ENCODE results near the gene EEPD1. TPM values are rescaled to one million over a fixed set of nuclear protein-coding genes. Genes with fewer than 3 reads are reported as not detected.
"Not testable (repeated sequence)": the region's sequence is repeated elsewhere in the genome, so short reads cannot be mapped to it uniquely, and the experiment has no call there.

Gene EEPD1
- total RNA-seq, 1 experiment from 2014 or later: 0.67 TPM

DNA sequence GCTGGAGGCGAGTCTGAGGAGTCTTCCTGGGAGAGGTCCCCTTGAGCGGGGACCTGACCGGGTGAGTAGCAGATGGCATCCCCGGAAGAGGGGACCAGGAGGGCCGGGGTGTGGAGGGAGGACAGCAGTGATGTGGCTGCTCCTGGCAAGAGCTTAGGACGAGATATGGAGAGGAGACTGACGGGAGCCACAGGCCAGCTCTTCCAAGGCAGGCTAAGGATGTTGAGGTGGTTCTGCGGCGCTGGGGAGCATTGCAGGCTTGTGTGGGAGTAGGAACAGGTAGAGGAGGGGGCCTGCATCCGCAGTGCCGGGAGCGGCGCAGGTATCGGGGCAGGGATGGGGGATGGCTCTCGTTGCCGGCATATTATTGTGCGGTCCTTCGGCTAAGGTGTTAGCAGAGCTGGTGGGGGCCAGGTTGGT lies 159.9 kb downstream of the EEPD1 start:
- DNase-seq (ENCODE audit: extremely low read depth, low read depth): no peak

DNA sequence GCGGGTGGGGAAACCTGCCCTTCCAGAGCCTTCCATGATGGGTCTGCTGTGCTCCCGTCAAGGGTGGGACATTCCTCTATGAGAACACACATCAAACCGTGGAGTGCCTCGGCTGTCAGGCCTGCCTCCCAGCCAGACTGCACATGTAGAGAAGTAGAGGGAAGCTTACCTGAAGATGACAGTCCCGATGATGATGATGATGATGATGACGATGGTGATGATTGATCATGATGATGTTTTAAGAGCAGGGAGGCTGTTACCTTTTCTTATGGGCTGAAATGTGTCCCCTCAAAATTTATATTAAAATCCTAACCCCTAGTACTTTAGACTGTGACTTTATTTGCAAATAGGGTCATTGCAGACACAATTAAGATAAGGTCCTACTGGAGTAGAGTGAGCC lies 160.6 kb downstream of the EEPD1 start:
- DNase-seq (ENCODE audit: extremely low read depth, low read depth): no peak

DNA sequence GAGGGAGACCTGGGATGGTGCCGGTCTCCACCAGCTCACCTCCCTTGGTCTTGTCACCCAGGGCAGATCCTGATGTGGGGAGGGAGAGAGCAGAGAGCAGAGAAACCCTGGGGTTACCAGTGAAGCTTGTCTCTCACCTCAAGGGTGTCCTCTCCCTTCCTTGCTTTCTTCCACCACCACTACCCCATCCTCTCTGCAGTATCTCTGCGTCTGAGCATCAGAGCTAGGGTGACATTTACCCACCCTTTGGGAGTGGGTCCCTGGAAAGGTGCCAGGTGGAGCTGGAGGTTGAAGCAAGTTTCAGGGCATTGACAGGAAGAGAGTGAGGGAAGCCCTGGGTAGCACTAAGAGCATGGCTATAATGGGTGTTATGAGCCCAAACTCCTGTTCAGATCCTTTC lies 161.4 kb downstream of the EEPD1 start:
- no peak for DNase-seq (ENCODE audit: extremely low read depth, low read depth)

DNA sequence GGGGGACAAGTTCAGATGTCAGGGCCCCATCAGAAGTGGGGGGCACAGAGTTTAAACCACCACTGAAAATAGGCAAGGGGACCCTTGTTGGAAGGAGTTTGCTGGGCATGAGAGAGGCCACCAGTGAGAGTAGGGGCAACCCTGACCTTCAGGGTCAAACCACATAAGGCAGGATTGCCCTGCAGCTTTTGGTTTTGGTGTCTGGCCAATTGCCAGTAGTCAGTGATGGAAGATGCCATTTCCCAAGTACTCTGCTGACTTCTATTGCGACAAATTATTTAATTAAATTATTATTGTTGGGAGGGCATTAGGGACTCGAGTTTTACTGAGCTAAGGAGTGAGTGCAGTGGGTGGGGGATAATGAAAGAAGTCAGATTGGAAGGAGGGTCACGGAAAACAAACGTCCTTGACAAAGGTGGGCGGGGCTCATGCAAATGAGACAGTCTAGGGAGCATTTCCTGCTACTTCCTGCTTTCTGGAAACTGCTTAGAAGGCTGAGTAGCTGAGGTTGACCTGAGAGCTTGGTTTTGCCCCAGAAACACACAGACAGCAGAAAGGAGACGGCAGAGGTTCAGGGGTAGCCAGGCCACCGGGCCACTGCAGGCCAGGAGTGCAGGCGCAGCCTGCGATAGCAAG lies 162.4 kb downstream of the EEPD1 start:
- no peak for DNase-seq (ENCODE audit: extremely low read depth, low read depth)

DNA sequence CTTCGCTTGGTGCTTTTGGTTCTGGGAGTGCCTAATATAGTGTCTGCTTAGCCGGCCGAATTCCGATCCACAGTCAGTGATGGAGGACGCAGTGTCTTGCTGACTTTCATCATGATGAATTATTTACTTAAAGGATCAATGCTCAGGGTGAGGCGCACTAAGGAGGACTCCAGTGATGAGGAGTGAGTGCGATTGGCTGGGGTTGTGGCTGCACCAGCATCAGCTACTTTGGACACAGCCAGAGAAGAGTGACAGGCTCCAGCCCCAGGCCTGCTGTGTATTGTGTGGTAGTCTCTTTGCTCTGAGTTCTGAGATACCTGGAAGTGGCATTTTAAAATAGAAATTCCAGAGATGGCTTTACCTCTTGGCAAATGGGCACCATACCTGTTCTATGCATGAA lies 163.3 kb downstream of the EEPD1 start:
- DNase-seq (ENCODE audit: extremely low read depth, low read depth): no peak

DNA sequence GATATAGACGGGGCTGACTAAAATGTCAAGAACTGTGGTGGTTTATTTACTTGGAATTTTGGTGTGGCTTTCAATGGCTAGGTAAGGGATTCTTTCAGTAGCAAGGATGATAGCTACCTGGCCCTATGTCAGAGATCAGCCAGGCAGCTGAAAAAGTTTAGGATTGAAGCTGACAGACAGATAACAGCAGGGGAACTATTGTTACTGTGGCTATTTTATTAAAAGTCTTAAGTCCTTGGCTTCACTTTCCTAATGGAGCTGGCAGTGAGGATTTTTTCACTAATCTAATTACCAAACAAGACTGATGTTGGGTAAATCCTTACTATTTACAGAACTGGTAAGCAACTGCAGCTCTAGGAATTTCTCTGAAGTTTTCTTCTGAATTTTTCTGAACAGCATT lies 164.2 kb downstream of the EEPD1 start:
- no peak for DNase-seq (ENCODE audit: extremely low read depth, low read depth)

DNA sequence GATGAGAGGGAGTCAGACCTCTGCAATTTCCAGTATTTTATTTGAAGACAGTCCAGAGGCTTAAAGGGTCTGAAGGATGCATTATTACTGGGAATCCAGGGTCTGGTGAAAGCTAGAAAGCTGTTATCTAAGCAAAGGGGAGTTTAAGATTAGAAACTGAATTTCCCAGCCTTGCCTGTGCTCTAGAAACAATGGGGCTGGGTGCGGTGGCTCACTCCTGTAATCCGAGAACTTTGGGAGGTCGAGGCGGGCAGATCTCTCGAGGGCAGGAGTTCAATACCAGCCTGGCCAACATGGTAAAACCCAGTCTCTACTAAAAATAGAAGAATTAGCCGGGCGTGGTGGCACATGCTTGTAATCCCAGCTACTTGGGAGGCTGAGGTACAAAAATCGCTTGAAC lies 165.1 kb downstream of the EEPD1 start:
- no peak for DNase-seq (ENCODE audit: extremely low read depth, low read depth)

DNA sequence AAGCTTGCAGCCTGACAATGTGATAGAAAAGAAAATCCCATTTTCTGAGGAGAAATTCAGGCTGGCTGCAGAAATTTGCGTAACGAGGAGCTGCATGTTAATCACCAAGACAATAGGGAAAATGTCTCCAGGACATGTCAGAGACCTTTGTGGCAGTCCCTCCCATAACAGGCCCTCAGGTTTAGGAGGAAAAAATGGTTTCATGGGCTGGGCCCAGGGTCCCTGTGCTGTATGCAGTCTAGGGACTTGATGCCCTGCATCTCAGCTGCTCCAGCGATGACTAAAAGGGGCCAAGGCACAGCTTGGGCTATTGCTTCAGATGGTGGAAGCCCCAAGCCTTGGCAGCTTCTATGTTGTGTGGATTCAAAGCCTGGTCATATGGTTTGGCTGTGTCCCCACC lies 168.2 kb downstream of the EEPD1 start:
- DNase-seq (ENCODE audit: extremely low read depth, low read depth): not testable (repeated sequence)

DNA sequence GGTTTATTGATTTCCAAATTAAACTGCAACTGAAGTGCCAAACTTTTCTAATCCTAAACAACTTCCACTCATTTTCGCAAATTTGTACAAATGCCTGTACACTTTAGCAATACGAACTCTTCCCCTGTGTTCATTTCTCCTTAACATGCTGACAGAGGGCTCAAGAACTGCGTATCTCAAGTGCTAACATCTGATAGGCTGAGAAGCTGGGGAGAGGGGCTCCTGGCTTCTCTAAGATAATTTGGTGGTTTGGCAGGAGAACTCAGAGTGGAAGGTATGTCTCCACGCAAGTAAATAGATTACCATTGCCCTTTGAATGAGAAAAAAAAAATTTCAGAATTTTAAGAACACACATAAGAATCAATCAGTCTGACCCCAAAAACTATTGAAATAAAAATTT lies 183.3 kb downstream of the EEPD1 start:
- DNase-seq (ENCODE audit: extremely low read depth, low read depth): no peak

DNA sequence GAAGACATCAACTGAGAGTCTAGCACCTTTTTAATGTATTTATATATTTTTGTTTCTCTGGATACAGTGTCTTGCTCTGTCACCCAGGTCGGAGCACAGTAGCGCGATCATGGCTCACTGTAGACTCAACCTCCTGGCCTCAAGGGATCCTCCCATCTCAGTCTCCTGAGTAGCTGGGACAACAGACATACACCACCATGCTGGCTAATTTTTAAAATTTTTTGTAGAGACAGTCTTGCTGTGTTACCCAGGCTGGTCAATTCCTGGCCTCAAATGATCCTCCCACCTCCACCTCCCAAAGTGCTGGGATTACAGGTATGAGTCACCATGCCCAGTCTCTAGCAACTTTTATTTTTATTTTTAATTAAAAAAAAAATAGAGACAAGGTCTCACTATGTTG lies 185.2 kb downstream of the EEPD1 start:
- no peak for DNase-seq (ENCODE audit: extremely low read depth, low read depth)

DNA sequence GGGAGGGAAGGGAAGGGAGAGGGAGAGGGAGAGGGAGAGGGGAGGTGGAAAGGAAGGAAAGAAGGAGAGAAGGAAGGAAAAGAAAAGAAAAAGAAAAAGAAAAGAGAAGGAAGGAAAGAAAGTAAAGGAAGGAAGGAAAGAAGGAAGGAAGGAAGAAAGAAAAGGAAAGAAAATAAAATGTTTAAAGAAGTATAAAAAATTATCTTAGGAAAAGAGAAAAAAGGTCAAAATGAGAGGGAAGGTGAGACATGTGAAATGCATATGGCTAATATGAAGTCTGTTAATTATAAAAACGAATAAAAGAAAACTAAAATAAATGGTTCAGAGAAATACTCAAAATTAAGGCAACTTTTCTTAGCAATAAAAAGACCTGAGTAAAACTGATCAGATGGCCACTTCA lies 190.5 kb downstream of the EEPD1 start:
- DNase-seq (ENCODE audit: extremely low read depth, low read depth): no peak

DNA sequence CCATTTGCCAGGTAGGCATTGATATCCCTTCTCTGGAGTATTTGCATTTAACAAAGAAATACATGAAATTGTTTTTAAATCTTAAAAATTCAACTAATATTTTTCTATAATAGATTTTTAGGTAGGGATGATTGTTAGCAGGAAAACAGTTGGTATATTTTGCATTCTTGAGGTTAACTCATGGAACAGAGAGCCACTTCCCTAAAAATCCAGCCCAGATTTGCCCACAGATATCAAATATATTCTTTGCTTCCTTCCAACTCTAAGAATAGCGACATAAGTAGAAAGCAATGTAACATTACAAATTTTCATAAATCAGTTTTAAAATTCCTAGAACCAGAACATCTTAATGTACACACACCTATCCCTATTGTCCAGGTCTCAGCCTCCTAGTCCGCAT lies 191.6 kb downstream of the EEPD1 start:
- no peak for DNase-seq (ENCODE audit: extremely low read depth, low read depth)

DNA sequence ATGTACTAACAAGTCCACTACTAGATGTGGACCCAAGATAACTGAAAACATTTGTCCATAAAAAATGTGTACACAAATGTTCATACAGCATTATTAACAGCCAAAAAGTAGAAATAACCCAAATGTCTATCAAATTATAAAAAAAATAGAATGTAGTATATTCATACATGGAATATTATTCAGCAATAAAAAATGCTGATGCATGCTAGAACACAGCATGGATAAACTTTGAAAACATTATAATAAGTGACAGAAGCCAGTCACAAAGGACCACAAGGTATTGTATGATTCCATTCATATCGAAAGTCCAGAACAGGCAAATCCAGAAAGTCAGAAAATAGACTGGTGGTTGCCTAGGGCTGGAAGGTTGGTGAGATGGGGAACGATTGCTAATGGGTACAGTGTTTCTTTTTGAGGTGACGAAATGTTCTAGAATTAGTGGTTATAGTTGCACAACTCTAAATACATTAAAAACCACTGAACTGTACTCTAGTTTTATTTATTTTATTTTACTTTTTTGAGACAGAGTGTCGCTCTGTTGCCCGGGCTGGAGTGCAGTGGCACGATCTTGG lies 193.3 kb downstream of the EEPD1 start:
- no peak for DNase-seq (ENCODE audit: extremely low read depth, low read depth)

DNA sequence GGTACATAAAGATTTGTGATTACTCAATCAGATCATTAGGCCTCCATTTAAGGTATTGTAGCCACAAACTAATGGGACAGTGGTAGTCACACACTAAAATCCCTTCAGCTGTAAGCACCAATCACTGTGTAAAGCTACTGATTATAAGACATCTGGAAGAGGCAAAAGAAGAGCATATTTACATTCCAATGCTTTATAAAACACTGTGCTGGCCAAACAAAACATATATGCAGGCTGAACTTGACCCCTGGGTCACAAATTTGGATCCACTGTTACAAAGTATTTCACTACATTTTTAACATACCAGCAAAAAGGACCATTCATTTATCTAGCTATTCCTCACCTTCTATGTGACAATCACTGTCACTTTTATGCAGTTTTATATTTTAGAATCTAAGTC lies 195.2 kb downstream of the EEPD1 start:
- DNase-seq (ENCODE audit: extremely low read depth, low read depth): no peak

DNA sequence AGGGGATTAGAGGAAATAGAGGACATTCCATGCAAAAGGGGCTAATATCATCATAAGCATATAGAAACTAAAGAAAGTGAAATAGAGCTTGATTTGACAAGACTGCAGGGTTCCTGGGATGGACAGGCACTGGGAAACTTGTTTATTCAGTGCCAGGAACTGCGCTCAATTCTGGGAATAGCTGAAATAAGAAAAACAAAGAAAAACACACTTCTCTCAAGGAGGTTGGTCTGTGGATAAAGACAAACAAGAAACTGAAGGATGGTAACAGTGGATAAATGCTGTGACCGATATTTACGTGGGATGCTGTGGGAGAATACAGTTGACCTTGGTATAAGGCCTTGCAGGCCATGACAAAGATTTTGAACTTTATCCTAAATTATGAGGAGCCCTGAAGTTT lies 195.7 kb downstream of the EEPD1 start:
- DNase-seq (ENCODE audit: extremely low read depth, low read depth): no peak

DNA sequence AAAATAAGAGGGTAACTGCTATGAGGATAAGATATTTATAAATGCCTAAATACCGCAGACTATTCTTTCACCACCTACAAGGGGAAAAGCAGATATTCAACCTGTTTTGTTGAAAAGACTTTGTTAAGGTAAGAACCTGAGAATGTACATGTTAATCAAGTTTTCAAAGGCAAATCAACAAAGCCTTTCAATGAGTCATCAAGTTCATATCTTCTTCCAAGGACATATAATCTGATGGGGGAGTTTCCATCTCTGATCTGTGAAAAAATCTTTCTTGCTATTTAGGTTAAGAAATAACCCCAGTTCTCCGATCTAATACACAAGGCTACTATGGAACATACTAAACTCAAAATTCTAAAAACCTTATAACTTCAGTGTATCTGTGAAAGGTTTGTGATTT lies 196.6 kb downstream of the EEPD1 start:
- no peak for DNase-seq (ENCODE audit: extremely low read depth, low read depth)

Small RNAs within 50 kb of the gene (small RNA-seq; reads per million reads assigned to genes)
- 0 reads per million in 2 experiments for gene AC006960.1
- gene AC007327.1: 0 reads per million in 2 experiments
- 0 reads per million in 2 experiments for gene RF00019

Other genes with a start within 250 kb of the EEPD1 start
- gene ANLN, start 236.6 kb downstream of the EEPD1 start, total RNA-seq (2014; rRNA removed; shearing (Covaris generic)): 84.9 and 85.1 TPM in 2 replicates